Measurements from ENCODE around the gene CLCN7.

Gene CLCN7

GRCh38 chr16:1434644-1435592 lies 39.9 kb downstream of the CLCN7 start:
- Histone ChIP-seq H3K79me2 (ENCODE audit: low read length) (no peaks in the 10 kb centered on the region), H4K20me1 (ENCODE audit: insufficient read depth, low read length) (no peaks in the 10 kb centered on the region), H3K9ac (ENCODE audit: low read length) (no peak overlapping the region), H3K36me3 (replicated peaks; ENCODE audit: low read depth, low read length) (no peaks in the 10 kb centered on the region), H3K4me1 (ENCODE audit: low read length) (no peaks in the 10 kb centered on the region), H2AFZ (ENCODE audit: low read depth, low read length) (no peak overlapping the region), H3K27ac (ENCODE audit: low read length) (no peak overlapping the region), H3K9me3 (ENCODE audit: insufficient read depth, low read length) (no peaks in the 10 kb centered on the region), H3K27me3 (ENCODE audit: low read depth, low read length) (peaks cover 5% of the 10 kb centered on the region; the same call in 1 of the 2 replicates), H3K4me3 (ENCODE audit: low read length) (no peak overlapping the region), H3K4me2 (ENCODE audit: low read length) (no peak overlapping the region)
- TF ChIP-seq CTCF (IDR thresholded peaks at IDR 0.05; ENCODE audit: low read depth, low read length) (no peak), EZH2phosphoT487 (IDR thresholded peaks at IDR 0.05; ENCODE audit: low read depth) (no peak)

- Histone ChIP-seq H3K27me3 (ENCODE audit: low read depth, low read length) (peaks cover 5% of the 10 kb centered on the region; the same call in 1 of the 2 replicates), H3K4me2 (ENCODE audit: low read length) (no peak overlapping the region), H3K36me3 (replicated peaks; ENCODE audit: low read depth, low read length) (no peaks in the 10 kb centered on the region), H3K4me3 (ENCODE audit: low read length) (no peak overlapping the region), H3K9ac (ENCODE audit: low read length) (no peak overlapping the region), H3K27ac (ENCODE audit: low read length) (no peak overlapping the region), H3K9me3 (ENCODE audit: insufficient read depth, low read length) (no peaks in the 10 kb centered on the region), H3K79me2 (ENCODE audit: low read length) (no peaks in the 10 kb centered on the region), H3K4me1 (ENCODE audit: low read length) (no peaks in the 10 kb centered on the region), H4K20me1 (ENCODE audit: insufficient read depth, low read length) (no peaks in the 10 kb centered on the region), H2AFZ (ENCODE audit: low read depth, low read length) (no peak overlapping the region)
- TF ChIP-seq EZH2phosphoT487 (IDR thresholded peaks at IDR 0.05; ENCODE audit: low read depth) (no peak), CTCF (IDR thresholded peaks at IDR 0.05; ENCODE audit: low read depth, low read length) (no peak)
Observed at GRCh38 chr16:1433756-1434155, 41.1 kb downstream of the CLCN7 start.

- Histone ChIP-seq H3K36me3 (replicated peaks; ENCODE audit: low read depth, low read length) (no peaks in the 10 kb centered on the region), H4K20me1 (ENCODE audit: insufficient read depth, low read length) (no peaks in the 10 kb centered on the region), H3K27me3 (ENCODE audit: low read depth, low read length) (peaks cover 5% of the 10 kb centered on the region; the same call in 1 of the 2 replicates), H3K79me2 (ENCODE audit: low read length) (no peaks in the 10 kb centered on the region), H3K27ac (ENCODE audit: low read length) (no peak overlapping the region), H2AFZ (ENCODE audit: low read depth, low read length) (no peak overlapping the region), H3K9me3 (ENCODE audit: insufficient read depth, low read length) (no peaks in the 10 kb centered on the region), H3K4me2 (ENCODE audit: low read length) (no peak overlapping the region), H3K9ac (ENCODE audit: low read length) (no peak overlapping the region), H3K4me1 (ENCODE audit: low read length) (no peaks in the 10 kb centered on the region), H3K4me3 (ENCODE audit: low read length) (no peak overlapping the region)
- TF ChIP-seq CTCF (IDR thresholded peaks at IDR 0.05; ENCODE audit: low read depth, low read length): no peak
- TF ChIP-seq EZH2phosphoT487 (IDR thresholded peaks at IDR 0.05; ENCODE audit: low read depth): no peak
Observed at GRCh38 chr16:1433263-1433560, 41.6 kb downstream of the CLCN7 start.

GRCh38 chr16:1432388-1433262 lies 42.2 kb downstream of the CLCN7 start:
- Histone ChIP-seq H2AFZ (ENCODE audit: low read depth, low read length) (no peak overlapping the region), H3K4me3 (ENCODE audit: low read length) (no peak overlapping the region), H3K4me1 (ENCODE audit: low read length) (no peaks in the 10 kb centered on the region), H3K4me2 (ENCODE audit: low read length) (no peak overlapping the region), H3K27ac (ENCODE audit: low read length) (no peak overlapping the region), H3K27me3 (ENCODE audit: low read depth, low read length) (peaks cover 5% of the 10 kb centered on the region; the same call in 1 of the 2 replicates), H3K36me3 (replicated peaks; ENCODE audit: low read depth, low read length) (no peaks in the 10 kb centered on the region), H4K20me1 (ENCODE audit: insufficient read depth, low read length) (no peaks in the 10 kb centered on the region), H3K79me2 (ENCODE audit: low read length) (no peaks in the 10 kb centered on the region), H3K9me3 (ENCODE audit: insufficient read depth, low read length) (no peaks in the 10 kb centered on the region), H3K9ac (ENCODE audit: low read length) (no peak overlapping the region)
- TF ChIP-seq EZH2phosphoT487 (IDR thresholded peaks at IDR 0.05; ENCODE audit: low read depth) (no peak), CTCF (IDR thresholded peaks at IDR 0.05; ENCODE audit: low read depth, low read length) (no peak)

Data from OCI-LY3 (cell line).